ENCODE results near the gene FAM83E. TPM values are rescaled to one million over a fixed set of nuclear protein-coding genes. Genes with fewer than 3 reads are reported as not detected.
A peak's percentile ranks its signal among the peaks of the same experiment; 100 is the strongest.

The FAM83E gene
- total RNA-seq, 2 experiments from 2014 or later: 3.8 to 4.7 TPM

DNA sequence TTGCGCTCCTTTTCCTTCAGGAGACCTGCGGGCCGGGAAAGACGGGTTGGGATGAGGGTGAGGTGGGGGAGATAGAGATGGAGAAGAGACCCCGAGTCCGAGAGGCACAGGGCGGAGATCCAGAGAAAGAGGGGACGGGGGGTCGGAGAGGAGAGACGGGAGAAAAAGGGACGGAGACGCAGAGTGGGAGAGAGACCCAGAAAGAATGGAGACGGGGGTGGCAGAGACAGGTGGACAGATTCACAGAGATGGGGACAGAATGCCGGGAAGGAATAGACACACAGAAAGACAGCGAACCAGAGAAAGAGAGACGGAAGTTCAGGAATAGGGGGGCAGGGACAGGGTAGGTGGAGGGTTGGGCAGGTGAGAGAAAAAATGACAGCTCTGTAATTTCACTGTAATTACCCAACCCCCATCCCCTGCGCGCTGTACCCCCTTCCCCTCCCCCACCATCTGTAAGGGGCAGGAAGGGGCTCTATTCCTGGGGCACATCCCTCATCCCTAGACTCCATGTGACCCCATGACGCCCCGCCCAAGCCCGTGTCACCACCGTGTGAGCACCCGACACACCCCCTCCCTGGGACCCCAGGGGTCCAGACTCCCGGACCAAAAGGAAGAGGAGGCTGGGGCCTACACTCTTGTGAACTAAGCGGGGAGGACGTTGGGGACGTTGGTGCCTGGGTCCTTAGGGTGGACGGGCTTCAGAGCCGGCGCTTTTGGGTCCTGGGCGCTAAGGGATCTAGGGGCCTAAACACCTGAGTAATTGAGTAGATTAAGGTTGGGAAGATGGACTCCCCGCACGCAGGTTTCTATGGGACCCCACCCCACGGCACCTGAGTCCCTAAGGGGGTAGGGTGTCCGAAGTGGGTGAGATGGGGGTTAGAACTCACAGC is 21.3 kb upstream of the FAM83E start:
- Mint-ChIP-seq H3K27ac (peak overlapping the region; percentile 84), H3K36me3 (ENCODE audit: low read depth) (peaks cover 8% of the 10 kb centered on the region), H3K4me3 (peak overlapping the region; percentile 88), H3K27me3 (no peaks in the 10 kb centered on the region), H3K4me1 (ENCODE audit: low read depth) (peaks cover 58% of the 10 kb centered on the region), H3K9me3 (no peaks in the 10 kb centered on the region)
- CTCF ChIA-PET: no interaction called here
- ATAC-seq (no peak), DNase-seq (peak; percentile 49)
- POLR2A ChIA-PET: interaction anchor here (1.1 to 2.7 kb wide), 6 partner anchors 9 to 85 kb away, joined by 3 to 16 read pairs (median 6); partner anchors contain the start of genes CA11, FAM83E, RPL18 and SPHK2
- TF ChIP-seq, protein P1, sequence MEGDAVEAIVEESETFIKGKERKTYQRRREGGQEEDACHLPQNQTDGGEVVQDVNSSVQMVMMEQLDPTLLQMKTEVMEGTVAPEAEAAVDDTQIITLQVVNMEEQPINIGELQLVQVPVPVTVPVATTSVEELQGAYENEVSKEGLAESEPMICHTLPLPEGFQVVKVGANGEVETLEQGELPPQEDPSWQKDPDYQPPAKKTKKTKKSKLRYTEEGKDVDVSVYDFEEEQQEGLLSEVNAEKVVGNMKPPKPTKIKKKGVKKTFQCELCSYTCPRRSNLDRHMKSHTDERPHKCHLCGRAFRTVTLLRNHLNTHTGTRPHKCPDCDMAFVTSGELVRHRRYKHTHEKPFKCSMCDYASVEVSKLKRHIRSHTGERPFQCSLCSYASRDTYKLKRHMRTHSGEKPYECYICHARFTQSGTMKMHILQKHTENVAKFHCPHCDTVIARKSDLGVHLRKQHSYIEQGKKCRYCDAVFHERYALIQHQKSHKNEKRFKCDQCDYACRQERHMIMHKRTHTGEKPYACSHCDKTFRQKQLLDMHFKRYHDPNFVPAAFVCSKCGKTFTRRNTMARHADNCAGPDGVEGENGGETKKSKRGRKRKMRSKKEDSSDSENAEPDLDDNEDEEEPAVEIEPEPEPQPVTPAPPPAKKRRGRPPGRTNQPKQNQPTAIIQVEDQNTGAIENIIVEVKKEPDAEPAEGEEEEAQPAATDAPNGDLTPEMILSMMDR (IDR thresholded peaks at IDR 0.05): no peak
- intact Hi-C loops (cut with micrococcal nuclease): loop anchor here (10.0 kb wide), 1 partner anchor 239 kb away; the partner anchor contains the start of gene PPP1R15A

DNA sequence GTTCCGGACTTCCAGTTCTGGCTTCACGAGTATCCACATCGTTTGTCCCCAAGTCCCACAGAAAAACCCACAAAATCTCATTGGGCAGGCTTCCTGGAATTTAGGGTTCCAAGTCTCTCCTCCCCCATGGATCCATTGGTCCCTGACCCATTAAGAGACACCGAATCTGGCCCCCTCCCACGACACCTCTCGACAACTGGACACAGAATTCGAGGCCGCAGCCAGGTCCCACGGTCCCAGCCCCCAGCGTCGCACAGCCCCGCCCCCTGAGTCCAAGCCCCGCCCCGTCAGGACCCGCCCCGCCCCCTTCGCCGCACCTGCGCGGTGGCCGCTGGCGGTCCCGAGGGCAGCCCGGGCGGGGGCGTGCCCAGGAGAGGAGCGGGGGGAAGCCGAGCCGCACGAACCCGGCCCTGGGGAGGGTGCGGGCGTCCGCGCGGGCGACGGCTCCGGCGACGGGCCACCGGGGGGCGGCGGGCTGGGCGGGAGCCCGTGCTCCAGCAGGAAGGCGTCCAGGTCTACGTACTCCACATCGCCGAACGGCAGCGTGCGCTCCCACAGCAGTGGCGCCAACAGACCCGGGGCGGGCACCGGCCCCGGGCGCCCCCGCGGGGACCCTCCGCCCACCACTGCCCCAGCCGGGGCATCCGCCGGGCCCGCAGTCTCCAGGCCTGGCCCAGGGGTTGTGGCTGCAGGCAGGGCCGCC is 20.5 kb upstream of the FAM83E start:
- DNase-seq (peak; percentile 74), ATAC-seq (peak; percentile 31)
- CTCF ChIA-PET: no interaction called here
- H3K4me3 Mint-ChIP-seq: peak overlapping the region; percentile 88
- POLR2A ChIA-PET: interaction anchor here (1.5 to 9.6 kb wide), 3 partner anchors 12 to 17 kb away, joined by 4 to 154 read pairs (median 16); partner anchors contain the start of genes FAM83E, RPL18 and SPHK2
- peaks cover 60% of the 10 kb centered on the region for H3K4me1 Mint-ChIP-seq (ENCODE audit: low read depth)
- TF ChIP-seq, protein P1 (IDR thresholded peaks at IDR 0.05): no peak
- intact Hi-C loops (cut with micrococcal nuclease): loop anchor here (10.0 kb wide), 1 partner anchor 239 kb away; the partner anchor contains the start of gene PPP1R15A
- H3K36me3 Mint-ChIP-seq (ENCODE audit: low read depth): peaks cover 8% of the 10 kb centered on the region
- no peaks in the 10 kb centered on the region for H3K27me3 Mint-ChIP-seq
- no peaks in the 10 kb centered on the region for H3K9me3 Mint-ChIP-seq
- peak overlapping the region; percentile 94 for H3K27ac Mint-ChIP-seq

DNA sequence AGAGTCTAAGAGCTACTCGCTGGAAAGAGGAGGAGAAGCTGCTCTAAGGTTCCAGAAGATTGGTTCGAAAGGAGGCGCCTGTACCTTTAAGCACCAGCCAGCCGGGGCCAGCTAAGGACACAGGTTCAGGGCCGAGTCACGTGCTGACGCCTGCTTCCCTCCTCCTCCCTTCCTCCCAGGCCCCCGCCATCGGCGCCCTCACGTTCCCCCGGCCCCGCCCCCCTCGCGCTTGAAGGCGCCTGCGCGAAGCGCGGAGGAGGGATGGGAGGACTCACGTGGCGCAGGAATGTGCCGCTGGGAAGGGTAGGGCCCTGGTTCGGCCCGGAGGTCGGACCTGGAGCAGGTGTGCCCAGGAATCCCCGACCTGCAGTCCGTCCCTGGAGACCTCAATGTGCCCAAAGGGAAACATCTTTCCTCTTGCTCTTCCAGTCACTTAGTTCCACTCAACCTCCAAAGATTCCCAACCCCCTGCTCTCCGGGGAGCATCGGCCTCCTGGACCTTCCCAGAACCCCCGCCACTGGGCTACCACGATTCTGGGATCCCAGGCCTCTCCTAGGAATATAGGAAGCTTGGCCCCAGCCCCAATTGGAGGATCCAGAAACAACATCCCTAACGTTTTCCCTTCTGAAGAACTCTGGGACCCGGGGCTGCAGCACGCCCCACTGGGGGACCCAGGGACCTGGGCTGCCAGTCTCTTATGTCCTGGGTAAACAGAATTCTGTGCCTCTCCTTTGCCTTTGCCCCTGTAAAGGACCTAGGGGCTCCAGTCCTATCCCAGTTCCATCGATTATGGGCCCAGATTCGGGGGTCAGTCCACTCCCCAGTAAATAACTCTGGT is 19.8 kb upstream of the FAM83E start:
- peak overlapping the region; percentile 94 for H3K27ac Mint-ChIP-seq
- no peaks in the 10 kb centered on the region for H3K9me3 Mint-ChIP-seq
- TF ChIP-seq, protein P1 (IDR thresholded peaks at IDR 0.05): no peak
- ChIA-PET CTCF (interaction anchor here (1.4 to 1.8 kb wide), 3 partner anchors 11 to 12 kb away, joined by 4 to 11 read pairs (median 4); partner anchors contain the start of gene CA11), POLR2A (interaction anchor here (0.8 to 9.6 kb wide), 4 partner anchors 10 to 42 kb away, joined by 3 to 154 read pairs (median 6); partner anchors contain the start of genes CA11, FAM83E, RPL18 and SPHK2)
- H3K36me3 Mint-ChIP-seq (ENCODE audit: low read depth): peaks cover 8% of the 10 kb centered on the region
- ATAC-seq: peak; percentile 28
- H3K27me3 Mint-ChIP-seq: no peaks in the 10 kb centered on the region
- intact Hi-C loops (cut with micrococcal nuclease): loop anchor here (10.0 kb wide), 1 partner anchor 240 kb away; the partner anchor contains the start of gene PPP1R15A
- peak; percentile 97 for DNase-seq
- peak overlapping the region; percentile 77 for H3K4me3 Mint-ChIP-seq
- H3K4me1 Mint-ChIP-seq (ENCODE audit: low read depth): peaks cover 56% of the 10 kb centered on the region

DNA sequence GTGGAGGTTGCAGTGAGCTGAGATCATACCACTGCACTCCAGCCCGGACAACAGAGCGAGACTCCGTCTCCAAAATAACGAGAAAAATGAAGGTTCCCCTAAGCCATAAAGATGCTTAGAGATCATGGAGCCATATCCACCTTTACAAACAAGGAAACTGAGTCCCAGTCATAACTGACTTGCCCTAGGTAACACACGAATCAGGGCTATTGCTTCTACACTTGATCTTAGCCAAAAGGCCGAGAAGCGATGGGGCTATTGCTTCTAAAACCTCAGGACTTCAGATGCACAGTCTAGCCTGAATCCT is 19.1 kb upstream of the FAM83E start:
- DNase-seq (no peak), ATAC-seq (no peak)
- CTCF ChIA-PET: interaction anchor here (0.7 to 1.8 kb wide), 4 partner anchors 10 to 15 kb away, joined by 3 to 11 read pairs (median 4); partner anchors contain the start of genes CA11, RPL18 and SPHK2
- Mint-ChIP-seq H3K4me1 (ENCODE audit: low read depth) (peaks cover 51% of the 10 kb centered on the region), H3K27ac (peak overlapping the region; percentile 94), H3K36me3 (ENCODE audit: low read depth) (peaks cover 8% of the 10 kb centered on the region), H3K27me3 (no peaks in the 10 kb centered on the region), H3K4me3 (peak overlapping the region; percentile 77), H3K9me3 (no peaks in the 10 kb centered on the region)
- TF ChIP-seq, protein P1 (IDR thresholded peaks at IDR 0.05): no peak
- POLR2A ChIA-PET: interaction anchor here (0.8 to 9.6 kb wide), 4 partner anchors 10 to 41 kb away, joined by 3 to 154 read pairs (median 6); partner anchors contain the start of genes CA11, FAM83E, RPL18 and SPHK2
- intact Hi-C loops (cut with micrococcal nuclease): loop anchor here (10.0 kb wide), 1 partner anchor 241 kb away; the partner anchor contains the start of gene PPP1R15A

Measured in activated CD8-positive, alpha-beta T cell treated with anti-CD3 and anti-CD28 coated beads for 36 hours (primary cell).